ENCODE data around the gene TMEM51.

DNA sequence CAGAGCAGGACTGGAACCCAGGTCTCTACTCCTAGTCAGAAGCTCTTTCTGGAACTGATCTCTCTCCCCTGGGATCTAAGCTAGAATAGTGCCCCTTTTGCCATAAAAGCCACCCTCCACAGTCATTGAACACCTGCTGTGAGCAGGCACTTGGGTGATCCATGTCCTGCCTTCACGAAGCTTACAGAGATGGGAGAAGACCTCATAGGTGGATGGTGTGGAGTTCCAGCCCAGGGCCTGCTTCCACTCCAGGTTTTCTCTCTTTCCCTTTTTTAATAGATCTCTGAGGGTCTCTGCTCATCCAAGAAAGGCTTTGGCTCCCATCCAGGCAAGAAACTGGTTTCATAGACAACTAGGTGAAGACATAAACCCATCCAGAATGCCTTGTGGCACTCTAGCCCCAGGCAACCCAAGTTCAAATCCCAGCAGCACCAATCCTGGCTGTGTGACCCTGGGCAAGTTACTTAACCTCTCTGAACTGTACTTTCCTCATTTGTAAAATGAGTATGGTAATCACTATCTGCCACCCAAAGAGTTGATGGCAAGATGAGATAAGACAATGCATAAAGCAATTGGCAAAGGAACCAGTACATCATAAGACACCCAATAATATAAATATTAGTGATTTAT lies 46.4 kb upstream of the TMEM51 start:
- no peak for TF ChIP-seq POLR2AphosphoS5 (IDR thresholded peaks at IDR 0.05)
- TF ChIP-seq, protein P1, sequence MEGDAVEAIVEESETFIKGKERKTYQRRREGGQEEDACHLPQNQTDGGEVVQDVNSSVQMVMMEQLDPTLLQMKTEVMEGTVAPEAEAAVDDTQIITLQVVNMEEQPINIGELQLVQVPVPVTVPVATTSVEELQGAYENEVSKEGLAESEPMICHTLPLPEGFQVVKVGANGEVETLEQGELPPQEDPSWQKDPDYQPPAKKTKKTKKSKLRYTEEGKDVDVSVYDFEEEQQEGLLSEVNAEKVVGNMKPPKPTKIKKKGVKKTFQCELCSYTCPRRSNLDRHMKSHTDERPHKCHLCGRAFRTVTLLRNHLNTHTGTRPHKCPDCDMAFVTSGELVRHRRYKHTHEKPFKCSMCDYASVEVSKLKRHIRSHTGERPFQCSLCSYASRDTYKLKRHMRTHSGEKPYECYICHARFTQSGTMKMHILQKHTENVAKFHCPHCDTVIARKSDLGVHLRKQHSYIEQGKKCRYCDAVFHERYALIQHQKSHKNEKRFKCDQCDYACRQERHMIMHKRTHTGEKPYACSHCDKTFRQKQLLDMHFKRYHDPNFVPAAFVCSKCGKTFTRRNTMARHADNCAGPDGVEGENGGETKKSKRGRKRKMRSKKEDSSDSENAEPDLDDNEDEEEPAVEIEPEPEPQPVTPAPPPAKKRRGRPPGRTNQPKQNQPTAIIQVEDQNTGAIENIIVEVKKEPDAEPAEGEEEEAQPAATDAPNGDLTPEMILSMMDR (IDR thresholded peaks at IDR 0.05): no peak
- no peak for TF ChIP-seq POLR2A (IDR thresholded peaks at IDR 0.05)
